DND-41 (cell line): Measurements from ENCODE around the gene SMIM1.

Source experiments
- CTCF ChIP-seq: IDR thresholded peaks from 2 replicates; pipeline ENCODE4 v1.5.1; 2012; ENCODE audit warnings: borderline replicate concordance, low read length, moderate library complexity, mild to moderate bottlenecking; ENCODE audit not compliant: poor library complexity, severe bottlenecking; ENCODE audit errors: extremely low read depth
- EZH2 ChIP-seq: IDR thresholded peaks from 3 replicates; pipeline ENCODE4 v1.6.1; 2012; ENCODE audit warnings: borderline replicate concordance, low read depth, mild to moderate bottlenecking, moderate library complexity, low read length, inconsistent platforms; ENCODE audit not compliant: severe bottlenecking

GRCh38 chr1:3819771-3820200 lies 47.2 kb downstream of the SMIM1 start:
- TF ChIP-seq CTCF: no peak
- TF ChIP-seq EZH2: no peak
